Mesodermal cell (in vitro differentiated cells): ENCODE data around the gene MFRP. TPM values are rescaled to one million over a fixed set of nuclear protein-coding genes. Genes with fewer than 3 reads are reported as not detected.
"Not testable (repeated sequence)": the region's sequence is repeated elsewhere in the genome, so short reads cannot be mapped to it uniquely, and the experiment has no call there.

Source experiments
- H3K27ac ChIP-seq: 2 replicates; pipeline ENCODE4 v1.7.0; 2013; ENCODE audit warnings: mild to moderate bottlenecking, low read depth, low read length, moderate library complexity; ENCODE audit not compliant: severe bottlenecking
- H3K36me3 ChIP-seq: 2 replicates; pipeline ENCODE4 v1.7.1; 2013; ENCODE audit warnings: mild to moderate bottlenecking, low read length, moderate library complexity; ENCODE audit not compliant: control insufficient read depth, insufficient read depth
- H3K4me1 ChIP-seq: one replicate; pipeline ENCODE4 v1.7.1; 2013; ENCODE audit warnings: mild to moderate bottlenecking, low read length; ENCODE audit not compliant: insufficient read depth, control insufficient read depth, poor library complexity, severe bottlenecking
- H3K4me3 ChIP-seq: 2 replicates; pipeline ENCODE4 v1.7.0; 2013; ENCODE audit warnings: low read length, control low read depth, mild to moderate bottlenecking; ENCODE audit not compliant: insufficient read depth, poor library complexity, severe bottlenecking; ENCODE audit errors: extremely low read depth
- H3K9me3 ChIP-seq: 2 replicates; pipeline ENCODE4 v1.7.1; 2013; ENCODE audit warnings: mild to moderate bottlenecking, low read length, moderate library complexity; ENCODE audit not compliant: control insufficient read depth
- WGBS, 2 experiments: methylation state at CpG; one replicate each; pipeline ENCODE4 v1.1.5; 2013; ENCODE audit warnings: missing lambda C conversion rate in 2 of 2; ENCODE audit not compliant: insufficient coverage in 2 of 2; 5-methylcytosine and 5-hydroxymethylcytosine counted together
- polyA plus RNA-seq, 2 experiments: library from polyadenylated mRNA; stranded (reverse); fragments of 50-300 nt; gene quantifications; one replicate each; pipeline ENCODE4 v1.2.3, GENCODE V29; 2013

The MFRP gene
- not detected for polyA plus RNA-seq (2013, experiment 1 of 2)
- 0.10 TPM for polyA plus RNA-seq (2013, experiment 2 of 2)

DNA sequence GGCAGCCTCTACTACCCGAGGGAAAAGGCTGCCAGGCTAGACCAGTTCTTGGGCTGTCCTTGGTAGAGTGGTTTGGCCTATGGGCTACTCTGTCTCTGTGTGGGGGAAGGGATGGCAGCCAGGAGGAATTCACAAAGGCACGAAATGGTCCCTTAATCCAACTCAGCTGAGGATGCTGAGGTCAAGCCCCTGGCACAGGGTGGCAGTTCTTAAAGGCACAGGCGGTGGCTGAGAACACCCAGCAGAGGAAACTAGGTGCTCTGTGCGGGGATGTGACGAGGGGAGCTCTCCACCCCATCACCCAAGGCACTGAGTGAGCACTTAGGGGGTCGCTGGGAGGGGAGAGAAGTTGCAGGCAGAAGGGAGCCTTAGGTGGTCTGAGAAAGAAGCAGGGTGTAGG lies at the start of gene MFRP:
Gene MFRP, minus strand, starts transcription at position 101 of the 400 bp plus-strand sequence. CDS start 192 bp downstream, outside the sequence.
- Histone ChIP-seq H3K4me3 (no peak within 1 kb of the TSS), H3K36me3 (no peaks in the 10 kb centered on the region), H3K4me1 (no peaks in the 10 kb centered on the region), H3K9me3 (no peaks in the 10 kb centered on the region), H3K27ac (no peak within 1 kb of the TSS)
- 69 to 85% methylated on average over 3 to 4 of the region's 6 CpGs for WGBS, 2 experiments

DNA sequence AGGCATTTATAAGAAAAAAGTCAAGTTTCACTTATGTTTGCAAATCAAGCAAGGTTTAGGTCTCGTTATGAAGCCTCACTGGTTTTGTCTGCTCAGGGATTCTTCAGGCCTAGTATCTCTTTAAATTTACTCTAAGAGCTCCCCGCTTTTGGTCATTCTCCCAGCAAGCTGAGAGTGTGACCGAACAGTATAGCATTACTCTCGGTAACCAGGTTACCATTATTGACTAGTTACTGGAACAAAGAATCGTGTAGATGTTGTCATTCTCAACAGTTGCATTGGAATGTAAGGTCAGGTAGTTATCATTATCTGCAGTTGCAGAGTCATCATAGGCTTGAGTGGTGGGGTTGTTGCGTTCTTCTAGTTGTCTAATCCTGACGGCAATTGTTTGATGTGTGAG lies 44.8 kb upstream of the MFRP start:
- H3K9me3 ChIP-seq, result no peaks in the 10 kb centered on the region
- no peaks in the 10 kb centered on the region for H3K4me1 ChIP-seq
- WGBS, 2 experiments, result 89 to 94% methylated on average over 4 to 7 of the region's 7 CpGs
- no peak overlapping the region for H3K27ac ChIP-seq
- H3K36me3 ChIP-seq, result no peaks in the 10 kb centered on the region
- H3K4me3 ChIP-seq, result no peak overlapping the region

DNA sequence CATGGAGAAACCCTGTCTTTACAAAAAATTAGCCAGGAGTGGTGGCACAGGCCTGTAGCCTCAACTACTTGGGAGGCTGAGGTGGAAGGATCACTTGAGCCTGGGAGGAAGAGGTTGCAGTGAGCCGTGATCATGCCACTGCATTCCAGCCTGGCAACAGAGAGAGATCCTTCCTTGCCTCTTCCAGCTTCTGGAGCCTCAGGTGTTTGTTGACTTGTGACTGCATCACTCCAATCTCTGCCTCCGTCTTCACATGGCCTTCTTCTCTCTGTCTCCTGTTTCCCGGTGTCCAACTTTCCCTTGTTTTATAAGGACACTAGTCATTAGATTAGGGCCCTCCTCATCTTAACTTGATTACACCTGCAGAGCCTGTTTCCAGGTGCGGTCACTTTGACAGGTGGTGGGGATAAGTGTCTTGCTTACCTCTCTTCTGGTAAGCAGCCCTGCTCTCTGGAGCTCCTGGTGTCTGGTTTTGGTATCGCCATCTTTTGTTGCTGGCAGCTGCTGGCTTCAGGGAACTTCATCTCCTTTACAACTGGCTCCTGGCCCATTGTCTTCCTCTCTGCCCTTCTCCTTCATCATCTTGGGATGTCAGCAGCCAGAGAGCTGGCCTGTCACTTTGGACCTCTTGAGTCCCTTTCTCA lies 43.2 kb upstream of the MFRP start:
- H3K36me3 ChIP-seq, result no peaks in the 10 kb centered on the region
- 92% methylated on average over 4 of the region's 5 CpGs for WGBS, 2 experiments
- H3K9me3 ChIP-seq, result no peaks in the 10 kb centered on the region
- no peak overlapping the region for H3K27ac ChIP-seq
- H3K4me3 ChIP-seq, result no peak overlapping the region
- H3K4me1 ChIP-seq, result no peaks in the 10 kb centered on the region

DNA sequence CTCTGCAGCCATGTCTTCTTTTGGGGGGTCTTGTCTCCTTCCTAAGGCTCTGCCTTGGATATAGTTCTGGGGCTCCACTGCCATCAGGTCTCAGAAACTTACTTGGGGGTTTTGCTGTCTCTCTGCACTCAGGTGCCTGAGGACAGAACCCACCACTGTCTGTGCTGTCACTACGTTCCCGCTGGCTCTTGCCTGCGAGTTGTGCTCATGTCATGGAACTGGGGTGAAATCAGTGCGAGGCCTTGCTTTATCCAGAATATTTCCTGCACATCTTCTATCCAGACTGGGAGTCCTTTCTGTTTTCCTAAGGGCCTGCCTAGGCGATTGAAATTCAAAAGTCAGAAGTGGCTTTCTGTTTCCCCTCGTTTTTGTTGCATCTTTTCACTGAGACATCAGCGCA lies 41.6 kb upstream of the MFRP start:
- Histone ChIP-seq H3K36me3 (no peaks in the 10 kb centered on the region), H3K27ac (no peak overlapping the region), H3K4me3 (no peak overlapping the region), H3K9me3 (no peaks in the 10 kb centered on the region), H3K4me1 (no peaks in the 10 kb centered on the region)
- 84 to 91% methylated on average over 4 to 5 of the region's 7 CpGs for WGBS, 2 experiments

DNA sequence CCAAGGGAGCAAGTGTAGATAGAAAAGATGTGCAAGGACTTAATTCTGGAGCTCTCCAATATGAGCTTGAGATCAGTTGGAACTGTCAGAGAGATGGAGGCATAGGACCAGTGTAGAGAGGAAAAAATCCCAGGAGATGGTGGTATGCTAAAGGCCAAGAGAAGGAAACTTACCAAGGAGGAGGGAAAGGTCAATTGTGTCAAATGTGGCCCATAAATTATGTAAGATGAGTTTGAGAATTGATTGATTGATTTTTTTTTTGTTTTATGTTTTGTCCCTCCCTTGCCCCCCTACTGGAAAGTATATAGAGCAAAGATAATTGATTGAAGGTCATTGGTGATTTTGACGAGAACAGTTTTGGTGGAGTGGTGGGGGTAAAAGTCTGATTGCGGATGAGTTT lies 37.8 kb upstream of the MFRP start:
- no peak overlapping the region for H3K4me3 ChIP-seq
- peaks cover 11% of the 10 kb centered on the region for H3K4me1 ChIP-seq
- 93 to 100% methylated on average over 1 to 2 of the region's 2 CpGs for whole genome bisulfite sequencing, 2 experiments
- no peak overlapping the region for H3K27ac ChIP-seq
- no peaks in the 10 kb centered on the region for H3K36me3 ChIP-seq
- no peaks in the 10 kb centered on the region for H3K9me3 ChIP-seq

DNA sequence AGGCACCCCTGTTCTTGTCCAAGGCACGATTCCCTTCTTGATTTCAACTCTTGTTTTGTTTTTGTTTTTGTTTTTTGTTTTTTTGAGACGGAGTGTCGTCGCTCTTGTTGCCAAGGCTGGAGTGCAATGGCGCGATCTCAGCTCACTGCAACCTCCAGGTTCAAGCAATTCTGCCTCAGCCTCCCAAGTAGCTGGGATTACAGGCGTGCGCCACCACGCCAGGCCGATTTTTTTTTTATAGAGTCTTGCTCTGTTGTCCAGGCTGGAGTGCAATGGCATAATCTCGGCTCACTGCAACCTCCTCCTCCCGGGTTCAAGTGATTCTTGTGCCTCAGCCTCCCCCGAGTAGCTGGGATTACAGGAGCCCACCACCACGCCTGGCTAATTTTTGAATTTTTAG lies 36.0 kb upstream of the MFRP start:
- not testable (repeated sequence) for H3K4me3 ChIP-seq, H3K27ac ChIP-seq, H3K9me3 ChIP-seq, H3K36me3 ChIP-seq
- H3K4me1 ChIP-seq, result peaks cover 29% of the 10 kb centered on the region
- WGBS, 2 experiments, result 92 to 95% methylated on average over 13 to 14 of the region's 14 CpGs

DNA sequence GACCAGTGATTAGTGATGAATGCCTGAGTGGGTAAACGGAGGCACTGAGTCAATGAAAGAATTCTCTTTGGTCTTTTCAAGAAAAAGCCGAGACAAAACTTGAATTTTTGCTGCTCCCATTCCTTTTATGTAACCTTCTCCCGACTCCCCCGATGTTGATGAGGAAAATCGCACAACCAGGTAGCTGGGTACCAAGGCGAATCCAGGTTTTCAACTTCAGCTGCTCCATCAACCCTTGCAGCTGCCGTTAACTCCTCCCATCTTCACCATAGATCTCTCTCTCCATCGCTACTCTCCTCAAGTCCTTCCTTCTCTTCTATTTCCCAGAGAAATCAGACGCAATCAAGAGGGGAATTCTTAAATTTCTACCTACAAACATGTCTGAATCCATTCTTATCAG lies 35.6 kb upstream of the MFRP start:
- Histone ChIP-seq H3K4me3 (peak overlapping the region; percentile 47), H3K9me3 (no peaks in the 10 kb centered on the region), H3K4me1 (peaks cover 31% of the 10 kb centered on the region), H3K27ac (no peak overlapping the region), H3K36me3 (no peaks in the 10 kb centered on the region)
- WGBS, 2 experiments, result 28 to 33% methylated on average over 9 of the region's 9 CpGs

DNA sequence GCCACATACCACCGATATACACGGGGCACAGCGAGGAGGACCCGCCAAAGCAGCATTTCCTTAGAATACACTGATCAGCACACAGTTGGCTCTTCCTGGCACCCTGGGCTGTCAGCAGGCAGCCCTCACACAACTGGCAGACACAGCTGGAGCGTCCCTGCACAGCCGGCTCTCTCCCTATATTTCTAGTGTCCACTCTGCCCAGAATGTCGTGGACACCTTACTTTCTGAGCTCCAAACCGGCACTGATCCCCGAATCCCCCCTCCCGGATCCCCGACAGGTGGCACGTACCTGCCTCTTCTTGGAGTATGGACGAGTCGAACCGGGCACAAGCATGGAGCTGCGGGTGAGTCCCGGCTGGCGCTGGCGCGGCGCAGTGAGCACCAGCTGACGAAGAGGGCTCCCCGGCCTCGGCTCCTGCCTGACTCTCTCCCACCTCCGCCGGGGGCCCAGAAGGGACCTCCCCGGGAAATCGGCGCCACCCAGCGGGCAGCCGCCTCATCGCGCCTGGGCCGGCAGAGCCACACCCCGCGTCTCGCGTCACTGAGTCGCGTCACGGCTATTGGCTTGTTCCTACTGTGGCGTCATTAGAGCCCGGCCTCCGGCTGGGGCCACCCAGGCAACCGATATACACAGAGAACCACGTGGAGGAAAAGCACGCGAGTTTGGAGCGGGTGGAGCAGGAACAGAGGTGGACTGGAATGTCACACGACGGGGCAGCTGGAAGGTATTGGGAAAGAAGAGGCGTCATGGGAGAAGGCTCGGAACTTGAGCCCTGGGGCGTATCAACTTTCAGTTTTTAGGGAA lies 34.9 kb upstream of the MFRP start, which contains the start of gene USP2:
Gene USP2, minus strand, starts transcription at position 510 of the 808 bp plus-strand sequence. CDS start 8,210 bp downstream, outside the sequence.
- Histone ChIP-seq H3K4me3 (peak within 1 kb of the TSS; percentile 47), H3K36me3 (no peaks in the 10 kb centered on the region), H3K4me1 (peaks cover 31% of the 10 kb centered on the region), H3K27ac (peak within 1 kb of the TSS; percentile 6), H3K9me3 (no peaks in the 10 kb centered on the region)
- WGBS, 2 experiments, result 0% methylated on average over 43 to 48 of the region's 54 CpGs

DNA sequence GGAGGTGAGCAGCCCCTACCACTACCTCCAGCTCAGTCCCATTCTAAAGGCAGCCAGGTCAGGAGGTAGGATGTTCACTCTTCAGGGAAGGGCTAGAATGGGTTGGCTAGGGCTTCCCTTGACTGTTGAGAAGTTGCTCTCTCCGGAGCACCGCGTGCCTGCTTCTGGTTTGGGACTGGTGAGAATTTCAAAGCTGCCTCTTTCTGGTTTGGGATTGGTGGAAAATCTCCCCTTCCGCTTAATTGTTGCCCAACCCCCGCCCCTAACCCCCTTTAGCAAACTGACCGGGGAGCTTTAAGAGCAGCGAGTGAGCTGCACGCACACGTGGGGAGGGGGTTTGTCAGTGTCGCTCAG lies 34.3 kb upstream of the MFRP start:
- Histone ChIP-seq H3K9me3 (no peaks in the 10 kb centered on the region), H3K36me3 (no peaks in the 10 kb centered on the region), H3K4me1 (peaks cover 31% of the 10 kb centered on the region), H3K27ac (no peak overlapping the region), H3K4me3 (peak overlapping the region; percentile 47)
- 0 to 2% methylated on average over 4 to 8 of the region's 10 CpGs for whole genome bisulfite sequencing, 2 experiments

DNA sequence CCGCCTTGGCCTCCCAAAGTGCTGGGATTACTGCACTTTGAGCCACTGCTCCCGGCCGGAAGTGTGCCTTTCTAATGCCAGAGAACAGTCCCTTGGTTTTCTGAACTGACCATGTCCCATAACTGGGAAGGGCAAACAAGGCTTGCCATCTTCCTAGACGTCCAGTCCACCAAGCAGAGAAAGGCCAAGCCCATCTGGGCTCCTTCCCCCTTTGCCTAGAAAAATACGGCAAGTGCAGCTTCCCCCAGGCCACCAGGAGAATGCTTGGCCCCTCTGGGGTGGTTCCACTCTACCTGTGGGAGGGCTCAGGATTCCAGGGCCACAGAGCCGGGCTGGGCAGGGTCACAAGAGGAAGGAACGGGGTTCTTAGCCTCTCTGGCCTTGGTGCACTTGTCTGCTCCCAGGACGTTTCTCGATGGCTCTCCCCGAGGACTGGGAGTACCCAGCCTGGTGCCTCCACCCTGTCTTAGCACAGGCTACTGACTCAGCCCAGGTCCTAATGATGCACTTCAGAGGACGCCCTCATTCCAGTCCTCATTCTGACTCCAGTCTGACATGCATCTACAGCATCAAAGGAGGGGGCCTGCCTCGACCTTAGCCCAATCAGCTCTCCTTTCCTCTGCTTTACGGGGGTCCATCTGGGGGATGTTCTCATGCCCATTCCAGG lies 33.8 kb upstream of the MFRP start:
- WGBS, 2 experiments, result 83 to 86% methylated on average over 10 to 11 of the region's 13 CpGs
- no peaks in the 10 kb centered on the region for H3K9me3 ChIP-seq
- H3K4me3 ChIP-seq, result no peak overlapping the region
- H3K4me1 ChIP-seq, result peaks cover 34% of the 10 kb centered on the region
- no peak overlapping the region for H3K27ac ChIP-seq
- no peaks in the 10 kb centered on the region for H3K36me3 ChIP-seq
